Raji (cell line): ENCODE measurements around the gene RNF212.

Experiments
- POLR2A ChIP-seq: IDR thresholded peaks from 2 replicates; pipeline ENCODE4 v1.6.1; 2011; ENCODE audit warnings: low read depth, low read length, control low read depth; ENCODE audit not compliant: insufficient read depth

Gene RNF212

DNA sequence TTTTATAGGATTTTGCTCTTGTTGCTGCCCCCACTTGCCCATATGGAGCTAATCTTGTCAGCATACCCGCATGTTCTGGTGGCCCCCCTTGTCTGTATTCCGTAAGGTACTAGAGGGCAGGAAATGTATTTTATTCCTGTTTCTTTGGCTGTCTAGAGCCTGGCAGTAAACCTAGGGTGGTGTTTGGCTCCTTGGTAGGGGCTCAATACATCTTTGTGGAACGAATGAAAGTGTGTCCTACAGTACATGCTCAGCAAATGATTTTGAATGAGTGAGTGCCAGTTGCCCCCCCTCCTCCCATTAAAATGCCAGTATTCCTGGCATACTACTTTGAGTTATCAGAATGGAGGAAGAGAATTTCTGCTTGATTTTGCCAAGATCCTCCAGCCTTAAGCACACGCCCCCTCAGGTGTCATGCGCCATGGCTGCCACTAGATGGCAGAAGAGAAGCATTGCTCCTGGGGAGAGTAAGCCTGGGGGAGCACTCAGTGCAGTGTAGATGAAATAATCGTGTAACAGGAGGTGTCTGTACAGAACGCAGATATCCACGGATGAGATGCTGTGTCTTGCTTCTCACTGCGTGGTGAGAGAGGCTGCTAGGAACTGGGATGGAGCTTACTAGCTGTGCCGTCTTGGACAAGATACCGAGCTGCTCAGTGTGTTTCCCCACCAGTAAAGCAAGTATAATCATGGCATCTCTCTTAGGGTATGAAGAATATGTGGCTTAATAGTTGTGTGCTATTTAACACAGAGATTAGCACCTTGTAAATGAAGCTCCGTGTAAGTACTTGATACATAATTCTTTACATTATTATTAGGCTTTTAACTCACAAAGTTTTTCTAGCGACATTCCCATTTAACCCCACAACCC lies 17.2 kb upstream of the RNF212 start:
- no peak for TF ChIP-seq POLR2A

DNA sequence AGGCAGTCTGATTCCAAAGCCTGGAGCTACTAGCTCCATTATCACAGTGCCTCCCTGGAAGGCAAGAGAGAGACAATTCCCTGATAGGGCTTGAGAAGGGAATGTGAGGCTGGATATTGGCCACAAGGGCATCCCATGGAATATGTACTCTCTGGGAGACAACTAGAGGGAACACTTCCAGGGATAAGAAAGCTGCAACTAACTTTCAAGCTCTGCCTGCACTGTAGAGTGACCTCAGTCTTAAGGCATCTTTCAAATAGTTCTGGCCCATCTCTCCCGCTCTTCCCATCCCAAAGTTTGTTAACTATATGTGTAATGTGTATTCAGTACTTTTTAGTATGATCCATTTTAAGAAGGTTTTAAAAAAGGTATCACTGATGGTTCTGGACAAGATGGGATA lies 13.1 kb upstream of the RNF212 start:
- no peak for TF ChIP-seq POLR2A

DNA sequence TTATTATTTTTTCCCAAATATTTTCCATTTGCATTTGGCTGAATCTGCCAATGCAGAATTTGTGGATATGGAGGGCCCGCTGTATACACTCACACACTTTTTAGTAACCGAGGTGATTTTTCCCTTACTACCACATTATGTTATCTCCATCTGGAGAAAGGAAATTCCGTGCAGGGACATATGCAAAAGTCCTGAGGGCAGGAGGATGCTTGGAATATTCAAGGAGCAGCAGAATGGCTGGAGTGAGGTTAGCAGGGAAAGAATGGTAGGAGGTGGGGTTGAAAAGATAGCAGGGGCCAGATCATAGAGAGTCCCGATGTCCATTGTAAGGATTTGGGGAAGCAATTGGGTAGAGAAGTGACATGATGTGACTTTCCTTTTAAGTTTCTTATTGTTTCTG lies 11.5 kb upstream of the RNF212 start:
- TF ChIP-seq POLR2A, result no peak

DNA sequence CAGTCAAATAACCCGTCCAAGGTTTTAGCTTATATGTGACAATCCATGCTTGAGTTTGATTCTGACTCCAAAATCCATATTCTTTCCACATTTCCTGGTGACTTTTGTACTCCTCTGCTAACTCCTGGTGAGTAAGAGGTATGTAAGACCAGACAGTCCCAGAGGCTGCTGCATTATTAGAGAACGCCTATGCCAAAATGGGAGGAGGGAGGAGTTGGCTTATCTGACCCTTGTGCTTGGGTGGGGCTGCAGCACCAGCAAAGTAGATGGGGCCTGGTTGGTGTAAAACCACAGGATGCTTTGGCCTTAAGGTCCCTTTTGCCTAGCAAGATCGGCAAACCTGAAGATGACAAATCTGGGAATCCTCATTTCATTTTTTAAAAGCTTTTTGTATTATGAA lies 9.1 kb upstream of the RNF212 start:
- no peak for TF ChIP-seq POLR2A

DNA sequence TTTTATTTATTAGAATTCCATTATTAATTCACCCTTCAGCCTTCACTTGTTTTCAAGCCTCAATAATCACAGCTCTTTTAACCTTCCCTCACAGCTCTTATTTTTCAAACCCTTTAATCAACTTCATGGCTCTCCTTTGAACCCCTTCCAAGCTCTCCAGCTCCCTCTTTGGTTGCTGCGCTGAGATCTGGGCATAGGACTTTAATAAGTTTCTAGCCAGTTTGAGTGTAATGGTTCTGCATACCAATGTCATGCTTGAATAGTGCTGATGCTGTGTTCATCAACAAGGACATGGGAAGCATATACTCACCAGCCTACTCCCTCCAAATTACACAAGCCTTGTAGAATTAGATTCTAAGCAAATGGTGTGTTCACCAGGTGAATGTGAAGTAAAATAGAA lies 3.5 kb upstream of the RNF212 start:
- no peak for TF ChIP-seq POLR2A

DNA sequence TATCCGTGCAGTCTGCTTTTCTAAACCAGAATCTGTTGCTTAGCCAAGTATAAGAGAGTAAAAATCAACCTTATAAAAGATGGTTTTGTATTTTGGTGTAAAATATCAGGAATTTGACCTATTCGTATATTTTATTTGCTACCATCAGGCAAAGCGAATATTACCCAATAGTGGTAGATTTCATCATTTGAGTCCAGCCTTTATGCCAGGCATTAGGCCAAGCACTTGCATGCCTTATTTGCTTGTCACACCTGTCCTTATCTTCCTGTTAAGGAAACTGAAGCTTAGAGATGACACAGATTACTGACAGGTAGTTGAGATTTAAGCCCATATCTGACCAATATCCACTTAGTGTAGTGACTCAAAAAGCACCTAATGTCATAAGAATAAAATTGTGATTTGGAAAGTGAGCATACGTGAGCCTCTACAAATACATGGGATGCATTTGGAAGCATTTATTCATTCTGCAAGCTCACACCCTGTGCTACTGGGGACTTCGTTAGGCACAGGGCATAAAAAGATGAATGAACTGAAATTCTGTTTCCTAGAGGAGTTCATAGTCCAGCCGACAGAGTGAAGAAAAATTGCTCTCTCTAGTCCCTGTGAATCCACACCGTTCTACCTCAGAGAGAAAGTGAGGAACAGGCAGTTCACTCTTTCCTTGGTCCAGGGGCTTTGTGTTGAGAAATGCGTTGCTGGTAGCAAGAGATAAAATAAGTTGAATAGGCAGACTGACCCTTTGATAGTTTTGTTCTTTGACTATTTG lies 2.3 kb upstream of the RNF212 start:
- TF ChIP-seq POLR2A, result no peak

DNA sequence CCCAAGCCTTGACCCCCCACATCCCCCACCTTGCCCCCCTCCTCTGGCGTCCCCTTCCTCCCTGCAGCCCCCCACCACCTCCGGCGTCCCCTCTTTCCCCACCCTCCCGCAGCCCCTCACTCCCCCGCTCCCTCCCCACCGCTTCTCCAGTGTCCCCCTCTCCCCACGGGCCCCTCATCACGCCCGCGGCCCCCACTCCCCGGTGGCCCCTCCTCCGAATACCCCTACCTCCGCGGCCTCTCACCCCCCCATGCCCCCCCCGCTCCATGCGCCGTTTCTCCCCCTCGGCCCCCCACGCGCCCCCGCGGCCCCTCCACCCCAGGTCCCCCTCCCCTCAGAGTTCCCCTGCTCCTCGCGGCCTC lies 562 bp downstream of the RNF212 start:
- no peak for TF ChIP-seq POLR2A

DNA sequence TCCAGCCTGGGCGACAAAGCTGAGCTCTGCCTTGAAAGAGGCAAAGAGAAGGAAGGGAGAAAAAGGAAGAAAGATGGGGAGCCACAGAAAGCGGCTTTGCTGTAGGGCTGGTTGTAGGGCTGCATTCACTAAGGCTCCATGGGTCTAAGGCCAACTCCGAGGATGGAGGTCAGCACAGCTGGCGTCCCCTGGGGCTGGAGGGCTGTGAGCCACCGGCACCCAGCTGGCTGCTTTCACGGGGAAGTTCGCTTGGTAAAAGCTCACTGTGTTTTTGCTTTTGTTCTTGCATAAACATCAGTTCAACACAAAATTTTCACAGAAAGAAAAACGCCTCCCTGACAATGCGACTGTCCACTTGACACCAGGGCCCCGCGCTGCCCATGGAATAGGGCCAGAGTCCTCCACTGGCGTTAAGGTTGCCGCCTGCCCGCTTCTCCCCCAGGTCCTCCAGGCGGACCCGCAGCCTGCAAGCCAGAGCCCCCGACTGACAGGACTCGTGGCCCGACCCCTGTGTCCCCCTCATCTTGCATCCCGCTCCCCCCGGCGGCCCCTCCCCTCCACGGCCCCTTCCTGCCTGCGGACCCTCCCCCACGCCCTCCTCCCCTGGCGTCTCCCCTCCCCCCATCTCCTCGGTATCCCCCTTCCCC lies 1.1 kb downstream of the RNF212 start:
- TF ChIP-seq POLR2A, result no peak

DNA sequence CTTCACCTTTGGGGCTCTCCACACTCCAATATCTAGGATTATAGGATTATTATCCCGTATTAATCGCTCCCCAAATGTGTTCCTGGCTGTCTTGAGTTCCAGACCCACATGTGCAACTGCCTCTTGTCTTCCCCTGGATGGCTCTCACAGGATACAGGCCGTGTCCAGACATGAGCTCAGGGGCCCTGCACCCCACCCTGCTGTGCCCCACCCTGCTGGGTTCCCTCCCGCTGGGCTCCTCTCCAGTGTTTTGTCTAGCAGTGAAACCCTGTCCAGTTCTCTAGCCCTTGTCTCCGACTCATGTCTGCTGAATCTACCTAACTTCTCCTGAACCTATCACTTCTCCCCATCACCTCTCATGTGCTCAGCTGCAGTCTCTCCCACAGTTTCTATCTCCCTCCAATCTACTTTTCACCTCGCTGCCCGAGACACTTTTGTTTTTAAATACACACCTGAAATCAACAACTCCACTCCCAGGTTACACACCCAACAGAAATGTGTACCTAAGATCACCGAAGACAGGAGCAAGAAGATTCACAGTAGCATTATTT lies 2.0 kb downstream of the RNF212 start:
- no peak for TF ChIP-seq POLR2A

DNA sequence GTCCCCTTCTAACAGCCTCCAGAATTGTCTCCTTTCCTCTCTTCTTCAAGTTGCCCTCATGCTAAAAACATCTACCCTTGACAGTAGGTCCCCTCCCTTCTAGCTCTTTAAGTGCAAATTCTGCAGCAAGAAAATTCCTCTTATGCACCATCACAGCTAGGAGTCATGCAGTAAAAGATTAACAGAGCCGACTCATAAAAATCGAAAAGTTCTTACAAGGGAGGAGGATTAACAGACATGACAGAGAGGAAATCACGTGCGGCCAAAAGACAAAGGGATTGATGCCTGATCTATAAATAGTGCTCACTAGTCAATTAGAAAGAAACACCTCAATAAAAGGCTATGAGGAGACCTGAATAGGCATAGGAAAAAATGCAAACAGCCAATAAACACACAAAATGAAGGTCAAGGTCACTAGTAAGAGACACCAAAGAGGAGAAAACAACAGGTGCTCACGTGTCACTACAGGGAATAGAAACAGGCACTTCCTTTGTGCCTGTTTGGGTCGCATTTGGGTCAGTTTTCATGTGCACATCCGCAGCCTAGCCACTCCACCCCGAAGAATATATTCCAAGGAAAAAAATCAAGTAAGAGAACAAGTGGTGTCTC lies 3.4 kb downstream of the RNF212 start:
- TF ChIP-seq POLR2A, result no peak

DNA sequence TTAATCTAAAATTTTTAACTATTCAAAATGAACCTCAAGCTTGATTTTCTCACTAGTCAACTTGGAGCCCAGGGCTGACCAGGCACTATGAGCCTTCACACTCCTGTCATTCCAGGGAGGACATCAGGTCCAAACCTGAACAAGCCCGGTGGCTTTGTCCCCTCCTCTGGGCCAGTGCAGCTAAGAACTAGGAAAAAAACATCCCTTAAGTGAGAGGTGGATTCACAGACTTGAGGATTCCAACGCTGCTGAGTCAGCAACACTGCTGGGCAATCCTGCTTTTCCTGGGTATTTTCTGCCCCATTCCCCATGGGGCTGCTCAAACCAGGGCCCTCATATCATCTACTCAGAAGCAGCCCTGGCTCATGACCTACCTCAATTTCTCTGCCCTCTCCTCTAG lies 4.0 kb downstream of the RNF212 start:
- no peak for TF ChIP-seq POLR2A

DNA sequence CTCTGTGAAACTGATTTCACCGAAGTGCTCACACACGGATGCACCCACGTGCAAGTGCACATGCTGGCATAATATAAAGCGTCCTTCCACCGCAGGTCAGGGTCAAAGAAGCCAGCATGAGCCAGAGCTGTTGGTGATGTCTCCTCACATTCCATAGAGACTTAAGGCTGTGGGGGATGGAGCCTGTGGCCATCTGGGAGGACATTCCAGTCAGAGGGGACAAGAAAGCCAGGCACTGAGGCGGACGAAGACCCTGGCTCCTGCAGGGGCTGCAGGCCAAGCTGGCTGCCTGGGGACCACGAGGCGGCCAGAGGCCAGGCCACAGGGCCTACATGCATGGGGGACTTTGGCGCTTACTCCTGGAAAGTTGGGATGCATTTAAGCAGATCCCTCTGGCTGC lies 7.7 kb downstream of the RNF212 start:
- no peak for TF ChIP-seq POLR2A

DNA sequence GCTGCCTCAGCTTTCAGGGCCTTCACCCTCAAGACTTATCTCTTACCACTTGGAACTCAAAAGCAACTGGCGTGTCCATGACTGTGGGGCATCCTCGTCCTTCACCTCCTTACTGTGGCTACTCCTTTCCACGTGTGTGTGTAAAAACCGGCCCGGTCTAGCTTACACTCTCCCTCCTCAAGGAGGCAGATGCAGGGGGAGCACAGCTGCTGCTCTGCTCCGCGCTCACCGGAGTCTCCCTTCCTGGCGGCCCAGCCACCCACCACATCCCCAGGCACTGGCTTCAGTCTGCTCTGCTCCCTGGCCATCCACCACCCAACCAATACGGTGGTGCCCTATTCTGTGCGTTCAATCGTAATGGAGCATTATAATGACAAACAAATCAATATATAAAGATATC lies 8.3 kb downstream of the RNF212 start:
- no peak for TF ChIP-seq POLR2A

DNA sequence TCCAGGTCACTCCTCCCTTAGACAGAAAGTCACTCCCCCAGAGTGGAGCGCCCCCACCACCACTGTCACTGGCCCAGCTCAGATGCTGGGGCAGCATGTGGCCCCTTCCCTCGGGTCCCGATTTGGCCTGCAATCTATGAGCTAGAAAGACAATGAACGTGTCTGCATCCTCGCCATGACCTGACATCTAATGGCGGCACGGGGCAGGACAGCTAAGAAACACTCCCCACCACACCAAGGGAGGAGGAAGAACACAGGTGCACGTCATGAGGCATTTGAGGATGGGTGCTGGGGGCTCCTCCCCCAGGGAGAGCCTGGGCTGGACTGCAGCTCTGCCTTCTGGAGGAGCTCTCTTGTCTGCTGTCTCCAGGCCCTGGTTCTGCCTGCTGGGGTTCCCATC lies 8.7 kb downstream of the RNF212 start:
- TF ChIP-seq POLR2A, result no peak

DNA sequence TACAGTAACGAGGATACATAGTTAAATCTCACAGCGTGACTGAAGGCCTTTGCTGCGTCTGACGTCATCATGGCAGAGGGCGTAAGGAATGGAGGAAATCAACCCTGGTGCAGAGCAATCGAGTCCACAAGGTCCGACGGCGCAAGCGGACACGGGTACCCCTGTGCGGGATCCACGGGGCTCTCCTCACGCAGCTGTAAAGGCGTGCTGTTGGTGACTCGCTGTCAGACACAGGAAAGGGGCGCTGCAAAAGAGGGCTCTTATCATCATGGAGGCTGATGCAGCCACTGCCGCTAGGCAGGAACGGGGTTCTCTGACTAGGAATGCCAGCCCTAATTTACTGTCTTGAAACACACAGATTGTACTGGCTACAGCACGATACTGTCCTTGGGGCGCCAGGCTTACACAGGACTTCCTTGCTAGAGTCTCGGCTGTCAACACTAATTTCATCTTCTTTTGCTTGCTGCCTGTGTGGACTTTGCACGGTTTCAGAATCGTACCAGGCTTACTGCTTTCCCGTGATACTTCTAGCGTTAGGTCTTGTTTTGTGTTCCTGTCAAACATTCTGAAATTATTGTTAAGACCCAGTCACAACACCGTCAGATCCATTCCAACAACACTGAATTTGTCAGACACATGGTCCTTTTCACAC lies 13.6 kb downstream of the RNF212 start:
- TF ChIP-seq POLR2A, result no peak
